Pancreas (tissue), 10 donors: ENCODE data around the gene MCC. TPM values are rescaled to one million over a fixed set of nuclear protein-coding genes. Genes with fewer than 3 reads are reported as not detected.

ENCODE experiments used
- ATAC-seq, 4 donors: fragments of 200-7000 bp; cut with Tn5 transposase; one replicate each; pipeline versions ENCODE4 v1.8.0 to v1.9.1; 2020; ENCODE audit warnings: mild to moderate bottlenecking in 4 of 4, moderate library complexity in 4 of 4
- DNase-seq, 6 donors: peaks; one replicate each; pipeline ENCODE4 v3.0.0-alpha.2; 2020
- FAIRE-seq: peaks from 2 replicates; lab custom pipeline; 2012; peaks lifted over from hg19 to GRCh38; lab: Jason Lieb, UNC
- H3K27ac ChIP-seq, 4 donors: fragments of 200-600 bp; sonication (generic); 1 replicate in 3 of 4; 2 replicates in 1 of 4; pipeline versions ENCODE4 v1.5.0 to v1.8.0; 2020
- H3K27me3 ChIP-seq, 4 donors: fragments of 200-600 bp; one replicate each; pipeline ENCODE4 v1.8.0; 2021
- H3K36me3 ChIP-seq, 3 donors: fragments of 200-600 bp; sonication (generic) in 1 of 3; one replicate each; pipeline versions ENCODE4 v1.5.0 to v1.8.0; 2020 to 2021
- H3K4me1 ChIP-seq, 3 donors: fragments of 200-600 bp; one replicate each; pipeline ENCODE4 v1.8.0; 2021
- H3K4me3 ChIP-seq, 4 donors: fragments of 200-600 bp; sonication (generic) in 2 of 4; one replicate each; pipeline versions ENCODE4 v1.5.0 to v1.8.0; 2020 to 2021
- H3K9me3 ChIP-seq, 4 donors: fragments of 200-600 bp; one replicate each; pipeline ENCODE4 v1.8.0; 2021
- CTCF ChIP-seq, 4 donors: fragments of 200-600 bp; sonication (generic) in 3 of 4; IDR thresholded peaks; one replicate each; pipeline versions ENCODE4 v1.5.0 to v1.8.0; 2021; ENCODE audit warnings: antibody characterized with exemption in 4 of 4
- WGBS, 2 donors: extraction: QIAGEN DNeasy Blood & Tissue Kit; methylation state at CpG; one replicate each; pipeline ENCODE4 v1.1.7; 2013; 5-methylcytosine and 5-hydroxymethylcytosine counted together
- intact Hi-C, 3 donors: fragments of 100-400 bp; cut with DNase I; formaldehyde crosslinking; loops; one replicate each; pipeline versions ENCODE4 v1.11.1 to v1.14.2; 2022
- polyA plus RNA-seq, 2 donors: library from polyadenylated mRNA; stranded (reverse); fragments of 200-250 nt; gene quantifications; one replicate each; pipeline ENCODE4 v1.2.3, GENCODE V29; 2013
- total RNA-seq, 6 donors: library from RNA; stranded (reverse); fragmentation: NEBNext Ultra II Directional in 4 of 6; extraction: Animal tissue kit (Norgen Biotek cat#: 25700) in 4 of 6; gene quantifications; one replicate each; pipeline versions ENCODE4 v1.2.1 to v1.2.4, GENCODE V29; 2021 to 2023
- donor health status: healthy with polysubstance abuse.
- donor health status: DM: no; HTN: no; CAD: no; lungs with moderate emphysema.
- donor health status: DM: no; HTN: no; CAD: no.
- donor health status: control.
- donor health status: control.
- donor health status: Bipolar disorder and iron deficiency.
- donor health status: DM: yes; HTN: yes; CAD: no.
- donor health status: DM: no; HTN: no; CAD: no.
- donor health status: DM: no; HTN: no; CAD: no.
- donor health status: DM: yes; HTN: yes; CAD: no.

Gene MCC
- total and polyA plus RNA-seq, 8 donors = 1.3 to 8.3 (median 4.0) TPM

- no peak for FAIRE-seq
- H3K4me1 ChIP-seq = no peaks in the 10 kb centered on the region
- no peak for TF ChIP-seq CTCF (IDR thresholded peaks at IDR 0.05)
- no peaks in the 10 kb centered on the region for H3K36me3 ChIP-seq
- ATAC-seq = no peak
- DNase-seq = no peak
- no peak overlapping the region for H3K4me3 ChIP-seq
- no peaks in the 10 kb centered on the region for H3K27me3 ChIP-seq
- WGBS, 2 donors = 89 to 94% methylated on average over 2 of the region's 2 CpGs
- no peaks in the 10 kb centered on the region for H3K9me3 ChIP-seq
- no peak overlapping the region for H3K27ac ChIP-seq
- intact Hi-C loops = no loop called here
Observed at GRCh38 chr5:113100981-113101380, 387.3 kb downstream of the MCC start.

GRCh38 chr5:113099822-113100221 lies 388.4 kb downstream of the MCC start:
- no peak for TF ChIP-seq CTCF (IDR thresholded peaks at IDR 0.05)
- intact Hi-C loops = no loop called here
- H3K4me1 ChIP-seq = no peaks in the 10 kb centered on the region
- H3K27me3 ChIP-seq = no peaks in the 10 kb centered on the region
- H3K27ac ChIP-seq = no peak overlapping the region
- no peaks in the 10 kb centered on the region for H3K36me3 ChIP-seq
- DNase-seq = no peak
- ATAC-seq = no peak
- no peak for FAIRE-seq
- no peaks in the 10 kb centered on the region for H3K9me3 ChIP-seq
- WGBS, 2 donors = 77 to 83% methylated on average over 4 of the region's 4 CpGs
- no peak overlapping the region for H3K4me3 ChIP-seq

DNA sequence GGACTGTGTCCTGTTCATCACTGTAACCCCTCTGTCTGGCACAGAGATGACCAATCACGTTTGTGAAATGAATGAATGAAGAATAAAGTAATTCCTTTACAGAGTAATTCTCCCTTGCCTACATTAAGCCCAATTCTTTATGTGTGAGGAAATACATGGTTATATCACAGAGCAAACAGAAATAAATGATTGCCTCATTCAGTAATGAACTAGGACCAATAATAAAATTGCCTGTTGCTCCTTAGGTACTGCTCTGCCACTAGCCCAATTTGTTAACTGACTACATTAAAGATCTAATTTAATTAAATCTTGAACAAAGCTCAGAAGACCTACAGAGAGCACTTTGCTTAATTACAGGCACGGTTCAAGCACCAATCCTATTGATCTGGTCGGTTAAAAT lies 389.9 kb downstream of the MCC start:
- TF ChIP-seq CTCF (IDR thresholded peaks at IDR 0.05) = no peak
- DNase-seq (no peak), FAIRE-seq (no peak), ATAC-seq (no peak)
- no peaks in the 10 kb centered on the region for H3K4me1 ChIP-seq
- WGBS, 2 donors = 50 to 64% methylated on average over 3 of the region's 3 CpGs
- H3K4me3 ChIP-seq = no peak overlapping the region
- no peaks in the 10 kb centered on the region for H3K36me3 ChIP-seq
- intact Hi-C loops = no loop called here
- H3K27ac ChIP-seq = no peak overlapping the region
- no peaks in the 10 kb centered on the region for H3K9me3 ChIP-seq
- no peaks in the 10 kb centered on the region for H3K27me3 ChIP-seq

- H3K27me3 ChIP-seq = no peaks in the 10 kb centered on the region
- H3K4me3 ChIP-seq = no peak overlapping the region
- ATAC-seq = no peak
- no peak overlapping the region for H3K27ac ChIP-seq
- H3K9me3 ChIP-seq = no peaks in the 10 kb centered on the region
- 72 to 80% methylated on average over 2 of the region's 2 CpGs for WGBS, 2 donors
- H3K36me3 ChIP-seq = no peaks in the 10 kb centered on the region
- intact Hi-C loops = no loop called here
- peak in 1 of 6 donors; percentile 25 for DNase-seq
- no peak for FAIRE-seq
- H3K4me1 ChIP-seq = no peaks in the 10 kb centered on the region
- TF ChIP-seq CTCF (IDR thresholded peaks at IDR 0.05) = no peak
Observed at GRCh38 chr5:113095831-113096230, 392.4 kb downstream of the MCC start.

- ATAC-seq (no peak), DNase-seq (no peak), FAIRE-seq (no peak)
- H3K27ac ChIP-seq = no peak overlapping the region
- H3K4me1 ChIP-seq = no peaks in the 10 kb centered on the region
- H3K9me3 ChIP-seq = no peaks in the 10 kb centered on the region
- intact Hi-C loops = no loop called here
- H3K27me3 ChIP-seq = no peaks in the 10 kb centered on the region
- WGBS, 2 donors = 72 to 82% methylated on average over 3 of the region's 3 CpGs
- H3K4me3 ChIP-seq = no peak overlapping the region
- no peaks in the 10 kb centered on the region for H3K36me3 ChIP-seq
- no peak for TF ChIP-seq CTCF (IDR thresholded peaks at IDR 0.05)
Observed at GRCh38 chr5:113093558-113093957, 394.7 kb downstream of the MCC start.
